Measurements from ENCODE around the gene PTCD1.

GRCh38 chr7:99440195-99440594 is 1.6 kb upstream of the PTCD1 start:
- TF ChIP-seq CTCF (conservative IDR thresholded peaks at IDR 0.05), result no peak
- TF ChIP-seq ZFX (IDR thresholded peaks at IDR 0.05), result no peak

Data from C4-2B (cell line).